GM23338 (cell line): ENCODE results near the gene FBXO34. TPM values are rescaled to one million over a fixed set of nuclear protein-coding genes. Genes with fewer than 3 reads are reported as not detected.

Source experiments
- ATAC-seq: fragments of 200-7000 bp; cut with Tn5 transposase; 3 replicates; pipeline ENCODE4 v1.9.1; 2020
- DNase-seq: peaks from one replicate; pipeline ENCODE4 v3.0.0-alpha.2; 2015; ENCODE audit warnings: low spot score
- H2AFZ ChIP-seq: fragments of 200-600 bp; sonication (generic); 2 replicates; pipeline ENCODE4 v1.8.0; 2016; ENCODE audit warnings: antibody characterized with exemption, mild to moderate bottlenecking, moderate library complexity
- H3F3A ChIP-seq: fragments of 200-600 bp; sonication (generic); replicated peaks from 2 replicates; pipeline ENCODE4 v1.8.0; 2017; ENCODE audit warnings: antibody characterized with exemption, mixed run types, low read depth
- H3K27ac ChIP-seq: fragments of 200-600 bp; sonication (generic); 2 replicates; pipeline ENCODE4 v1.6.1; 2016; ENCODE audit warnings: low read depth
- H3K27me3 ChIP-seq: fragments of 200-600 bp; sonication (generic); 2 replicates; pipeline ENCODE4 v1.8.0; 2016; ENCODE audit warnings: mild to moderate bottlenecking, mixed run types, moderate library complexity; ENCODE audit not compliant: insufficient read depth
- H3K36me3 ChIP-seq: fragments of 200-600 bp; sonication (generic); 2 replicates; pipeline ENCODE4 v1.8.0; 2016; ENCODE audit warnings: mild to moderate bottlenecking; ENCODE audit not compliant: insufficient read depth
- H3K4me1 ChIP-seq: fragments of 200-600 bp; sonication (generic); 2 replicates; pipeline ENCODE4 v1.8.0; 2016; ENCODE audit warnings: mild to moderate bottlenecking, moderate library complexity; ENCODE audit not compliant: insufficient read depth
- H3K4me2 ChIP-seq: fragments of 200-600 bp; sonication (generic); 2 replicates; pipeline ENCODE4 v1.7.1; 2017; ENCODE audit warnings: mixed run types
- H3K4me3 ChIP-seq: fragments of 200-600 bp; sonication (generic); 2 replicates; pipeline ENCODE4 v1.6.1; 2016; ENCODE audit warnings: mixed run types
- H3K79me2 ChIP-seq: fragments of 200-600 bp; sonication (generic); replicated peaks from 2 replicates; pipeline ENCODE4 v1.8.0; 2017; ENCODE audit warnings: mild to moderate bottlenecking; ENCODE audit not compliant: insufficient read depth
- H3K9me2 ChIP-seq: fragments of 200-600 bp; sonication (generic); 2 replicates; pipeline ENCODE4 v1.8.0; 2017; ENCODE audit not compliant: insufficient read depth
- H4K20me1 ChIP-seq: fragments of 200-600 bp; sonication (generic); replicated peaks from 2 replicates; pipeline ENCODE4 v1.8.0; 2017; ENCODE audit warnings: mild to moderate bottlenecking; ENCODE audit not compliant: insufficient read depth
- H3K27ac Mint-ChIP-seq: 2 replicates; pipeline ENCODE4 v1.8.0; 2020; ENCODE audit warnings: inconsistent platforms, mild to moderate bottlenecking, moderate library complexity, mixed read lengths
- H3K27me3 Mint-ChIP-seq: 3 replicates; pipeline ENCODE4 v1.8.0; 2022; ENCODE audit warnings: low read depth, mild to moderate bottlenecking, moderate library complexity, mixed read lengths, inconsistent platforms; ENCODE audit not compliant: insufficient read depth, poor library complexity
- H3K36me3 Mint-ChIP-seq: 3 replicates; pipeline ENCODE4 v1.8.0; 2021; ENCODE audit warnings: low read depth, mild to moderate bottlenecking, inconsistent platforms, moderate library complexity, mixed read lengths
- H3K4me1 Mint-ChIP-seq: 3 replicates; pipeline ENCODE4 v1.8.0; 2020; ENCODE audit warnings: mild to moderate bottlenecking, inconsistent platforms, mixed read lengths
- H3K4me3 Mint-ChIP-seq: 3 replicates; pipeline ENCODE4 v1.8.0; 2021; ENCODE audit warnings: moderate library complexity, mild to moderate bottlenecking, inconsistent platforms, mixed read lengths
- H3K9me3 Mint-ChIP-seq: 3 replicates; pipeline ENCODE4 v1.8.0; 2020; ENCODE audit warnings: moderate library complexity, mild to moderate bottlenecking, inconsistent platforms, mixed read lengths
- CTCF ChIP-seq, 2 experiments: fragments of 200-600 bp in 1 of 2; sonication (generic) in 1 of 2; conservative IDR thresholded peaks; 2 replicates each; pipeline versions ENCODE4 v1.5.1 to v1.6.1; 2016 to 2017; ENCODE audit warnings: antibody characterized with exemption in 2 of 2, low read depth in 2 of 2, mild to moderate bottlenecking in 2 of 2, moderate library complexity in 1 of 2
- EZH2phosphoT487 ChIP-seq: fragments of 200-600 bp; sonication (generic); IDR thresholded peaks from one replicate; pipeline ENCODE4 v1.8.1; 2018; ENCODE audit warnings: antibody characterized with exemption; ENCODE audit not compliant: unreplicated experiment
- REST ChIP-seq: IDR thresholded peaks from one replicate; pipeline ENCODE4 v1.6.1; 2018; ENCODE audit warnings: antibody characterized with exemption; ENCODE audit not compliant: unreplicated experiment
- STAT1 ChIP-seq: IDR thresholded peaks from one replicate; pipeline ENCODE4 v1.6.1; 2016; ENCODE audit warnings: antibody characterized with exemption; ENCODE audit not compliant: unreplicated experiment
- ZNF114 ChIP-seq: fragments of 250-450 bp; sonication (Bioruptor Pico); IDR thresholded peaks from 2 replicates; pipeline ENCODE4 v1.5.0; 2020; ENCODE audit warnings: mild to moderate bottlenecking, moderate library complexity
- ZNF331 ChIP-seq: fragments of 250-450 bp; sonication (Bioruptor Pico); IDR thresholded peaks from 2 replicates; pipeline ENCODE4 v1.5.0; 2020; ENCODE audit warnings: low read depth, mild to moderate bottlenecking, moderate library complexity
- ZNF462 ChIP-seq: fragments of 250-450 bp; sonication (Bioruptor Pico); IDR thresholded peaks from 2 replicates; pipeline ENCODE4 v1.5.0; 2020; ENCODE audit warnings: mild to moderate bottlenecking, moderate library complexity
- polyA plus RNA-seq: library from polyadenylated mRNA; unstranded; fragments of >200 nt; fragmentation: Nextera tagmentation; extraction: Ambion mirVana; gene quantifications from 2 replicates; pipeline ENCODE4 v1.2.1, GENCODE V29; 2016
- total RNA-seq: library from RNA; depleted of rRNA; stranded (reverse); fragments of >200 nt; shearing (Covaris generic); gene quantifications from 2 replicates; pipeline ENCODE4 v1.2.3, GENCODE V29; 2014

The FBXO34 gene
- total and polyA plus RNA-seq, 2 experiments from 2014 or later: 9.4 to 13.4 TPM

GRCh38 chr14:55239320-55239719, 31.9 kb upstream of the FBXO34 start:
- Mint-ChIP-seq H3K36me3 (no peaks in the 10 kb centered on the region), H3K9me3 (no peaks in the 10 kb centered on the region), H3K27ac (no peak overlapping the region), H3K4me1 (peaks cover 3% of the 10 kb centered on the region; the same call in 1 of the 3 replicates), H3K27me3 (peaks cover 7% of the 10 kb centered on the region), H3K4me3 (no peak overlapping the region)
- TF ChIP-seq ZNF462 (no peak), ZNF114 (CRISPR knock-in tag) (no peak), EZH2phosphoT487 (no peak), CTCF (conservative IDR thresholded peaks at IDR 0.05; ENCODE audit: low read depth in 2 of 2) (no peak), REST (no peak), ZNF331 (CRISPR knock-in tag) (no peak), STAT1 (no peak)
- Histone ChIP-seq H3K9me2 (no peaks in the 10 kb centered on the region), H3K27me3 (peaks cover 13% of the 10 kb centered on the region; the same call in 1 of the 2 replicates), H3K36me3 (no peaks in the 10 kb centered on the region), H2AFZ (no peak overlapping the region), H3K27ac (no peak overlapping the region), H4K20me1 (no peaks in the 10 kb centered on the region), H3K79me2 (no peaks in the 10 kb centered on the region), H3K4me2 (no peak overlapping the region), H3K4me1 (no peaks in the 10 kb centered on the region), H3F3A (no peaks in the 10 kb centered on the region), H3K4me3 (no peak overlapping the region)
- ATAC-seq: no peak
- no peak for DNase-seq
